NCI-H345 (cell line): ENCODE data around the gene SERPINA4.
"Not testable (repeated sequence)": the region's sequence is repeated elsewhere in the genome, so short reads cannot be mapped to it uniquely, and the experiment has no call there.

ENCODE experiments used
- DNase-seq: peaks from one replicate; lab custom pipeline; 2025; lab: John Stamatoyannopoulos, UW

Gene SERPINA4

GRCh38 chr14:94592457-94592856 is 31.2 kb downstream of the SERPINA4 start:
- no peak for DNase-seq

DNA sequence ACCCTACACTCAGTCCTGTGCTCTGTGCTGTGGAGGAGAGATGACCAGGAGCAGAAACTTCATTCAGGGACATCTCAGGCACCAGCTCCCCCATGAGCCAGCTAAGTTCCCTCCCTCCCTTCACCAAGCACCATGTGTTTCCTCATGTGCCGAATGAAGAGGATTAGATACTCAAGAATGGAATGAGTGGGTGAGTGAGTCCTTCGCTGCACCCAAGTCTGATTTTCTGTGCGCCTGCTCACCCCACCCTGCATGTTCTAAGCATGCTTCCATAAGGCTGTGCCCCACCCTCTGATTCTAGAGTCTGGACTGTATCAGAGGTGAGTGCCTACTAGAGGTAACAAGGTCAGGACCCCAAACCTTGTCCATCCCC is 32.1 kb downstream of the SERPINA4 start:
- DNase-seq, result no peak

GRCh38 chr14:94593749-94594431 is 32.6 kb downstream of the SERPINA4 start:
- no peak for DNase-seq

DNA sequence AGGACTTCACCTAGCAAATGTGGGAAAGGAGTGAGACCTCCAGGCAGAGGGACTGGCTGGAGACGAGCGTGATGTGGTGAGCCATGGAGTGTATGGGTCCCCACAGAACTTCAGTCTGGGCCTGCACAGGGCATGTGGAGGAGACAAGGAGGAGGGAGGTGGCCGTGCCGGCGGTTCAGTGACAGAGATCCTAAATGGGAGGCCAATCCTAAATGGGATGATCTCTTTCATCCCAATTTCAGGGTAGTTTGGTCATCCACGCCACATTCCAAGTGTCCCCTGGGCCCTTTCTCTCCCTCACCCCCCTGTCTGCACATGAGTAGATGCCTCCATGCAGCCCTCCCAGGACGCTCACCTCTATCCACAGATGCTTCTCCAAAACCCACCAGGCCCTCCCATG is 33.2 kb downstream of the SERPINA4 start:
- no peak for DNase-seq

- DNase-seq, result no peak
These were observed 34.7 kb downstream of the SERPINA4 start for GRCh38 chr14:94595912-94596311.

- DNase-seq, result no peak
These were observed 35.1 kb downstream of the SERPINA4 start for GRCh38 chr14:94596361-94596760.

- no peak for DNase-seq
These were observed 36.5 kb downstream of the SERPINA4 start for GRCh38 chr14:94597788-94598187.

GRCh38 chr14:94598506-94598815 is 37.2 kb downstream of the SERPINA4 start:
- DNase-seq, result no peak

- peak; percentile 55 for DNase-seq
These were observed 37.8 kb downstream of the SERPINA4 start for GRCh38 chr14:94598816-94599655.

- no peak for DNase-seq
These were observed 38.4 kb downstream of the SERPINA4 start for GRCh38 chr14:94599656-94600004.

GRCh38 chr14:94600148-94600545 is 38.9 kb downstream of the SERPINA4 start:
- no peak for DNase-seq

- DNase-seq, result no peak
These were observed 40.7 kb downstream of the SERPINA4 start for GRCh38 chr14:94601884-94602391.

DNA sequence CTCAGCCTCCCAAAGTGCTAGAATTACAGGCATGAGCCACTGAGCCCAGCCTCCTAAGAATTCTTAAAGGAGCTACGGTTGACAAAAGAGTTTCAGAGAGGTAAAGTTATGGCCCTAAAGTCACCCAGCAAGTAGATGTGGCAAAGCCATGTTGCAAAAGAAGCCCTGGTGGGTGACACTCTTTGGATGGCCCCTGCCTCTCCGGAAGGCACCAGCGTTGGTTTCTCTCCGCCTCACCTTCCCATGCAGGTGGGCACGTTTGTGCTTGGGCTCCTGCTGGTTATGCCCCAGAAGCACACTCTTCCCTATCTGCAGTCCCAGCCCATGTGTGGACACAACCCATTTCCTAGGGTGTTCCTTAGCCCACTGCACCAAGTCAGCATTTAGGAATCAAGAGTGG is 41.5 kb downstream of the SERPINA4 start:
- no peak for DNase-seq

GRCh38 chr14:94605361-94605760 is 44.1 kb downstream of the SERPINA4 start:
- no peak for DNase-seq

GRCh38 chr14:94608966-94609365 is 47.7 kb downstream of the SERPINA4 start:
- DNase-seq, result not testable (repeated sequence)

- no peak for DNase-seq
These were observed 49.9 kb downstream of the SERPINA4 start for GRCh38 chr14:94611179-94611578.

GRCh38 chr14:94612174-94612573 is 50.9 kb downstream of the SERPINA4 start, which contains the start of gene SERPINA3:
TSS of gene SERPINA3 (plus strand) at chr14:94612391. CDS start at chr14:94614442, 2,051 bp downstream.
- no peak for DNase-seq

DNA sequence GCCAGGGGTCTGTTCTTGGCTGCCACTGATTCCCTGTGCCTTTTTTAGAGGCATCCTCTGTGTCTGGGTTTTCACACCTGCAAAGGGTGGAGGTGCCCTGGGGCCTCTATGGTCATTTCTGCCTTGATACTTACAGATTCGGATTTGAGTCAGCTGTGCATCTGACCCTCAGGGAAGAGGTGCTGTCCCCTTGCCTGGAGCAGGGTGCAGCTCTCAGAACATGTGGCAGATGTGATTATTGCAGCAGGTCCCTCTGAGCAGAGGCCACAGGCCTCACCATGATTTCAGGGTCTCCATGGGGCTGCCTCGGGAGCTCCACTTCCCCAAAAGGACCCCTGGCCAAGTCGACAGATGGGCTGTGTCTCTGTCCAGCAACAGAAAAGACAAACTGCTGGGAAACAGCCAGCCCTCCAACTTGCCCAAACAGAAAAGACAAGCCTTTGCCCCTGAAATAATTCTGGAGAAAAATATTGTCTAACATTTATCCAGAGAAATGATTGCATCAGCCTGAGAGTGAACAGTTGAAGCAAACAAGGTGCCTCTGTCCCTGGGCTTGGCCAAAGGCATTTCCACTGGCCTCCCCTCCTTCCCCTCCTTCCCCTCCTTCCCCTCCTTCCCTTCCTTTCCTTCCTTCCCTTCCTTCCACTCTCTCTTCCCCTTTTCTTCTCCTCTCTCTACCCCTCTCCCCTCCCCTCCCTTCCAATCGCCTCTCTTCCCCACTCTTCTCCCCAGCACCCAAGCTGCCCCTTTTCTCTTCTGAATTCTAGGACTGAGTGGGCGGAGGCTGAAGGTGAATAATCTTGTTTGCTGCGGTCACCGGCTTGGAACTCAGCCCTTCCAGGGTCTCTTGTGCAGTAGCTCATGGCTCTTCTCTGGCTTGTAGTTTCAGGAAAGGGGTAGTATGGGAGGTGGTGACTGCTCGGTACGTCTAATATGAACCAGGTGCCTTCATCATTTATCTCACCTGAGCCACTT is 51.6 kb downstream of the SERPINA4 start:
- DNase-seq, result no peak

GRCh38 chr14:94613720-94614644 is 52.7 kb downstream of the SERPINA4 start:
- DNase-seq, result no peak

DNA sequence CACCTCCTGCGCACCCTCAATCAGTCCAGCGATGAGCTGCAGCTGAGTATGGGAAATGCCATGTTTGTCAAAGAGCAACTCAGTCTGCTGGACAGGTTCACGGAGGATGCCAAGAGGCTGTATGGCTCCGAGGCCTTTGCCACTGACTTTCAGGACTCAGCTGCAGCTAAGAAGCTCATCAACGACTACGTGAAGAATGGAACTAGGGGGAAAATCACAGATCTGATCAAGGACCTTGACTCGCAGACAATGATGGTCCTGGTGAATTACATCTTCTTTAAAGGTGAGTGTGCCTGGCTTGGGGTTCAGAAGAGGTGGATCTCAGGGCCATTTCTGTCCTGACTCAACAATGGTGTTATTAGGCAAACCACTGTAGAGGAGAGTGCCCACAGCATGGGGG is 53.6 kb downstream of the SERPINA4 start:
- no peak for DNase-seq

- DNase-seq, result no peak
These were observed 54.0 kb downstream of the SERPINA4 start for GRCh38 chr14:94615254-94615653.
